ENCODE measurements around the gene MEIS2. TPM values are rescaled to one million over a fixed set of nuclear protein-coding genes. Genes with fewer than 3 reads are reported as not detected.

The MEIS2 gene
- total and polyA plus RNA-seq, 2 experiments from 2014 or later: 0.27 TPM; not detected in 1

DNA sequence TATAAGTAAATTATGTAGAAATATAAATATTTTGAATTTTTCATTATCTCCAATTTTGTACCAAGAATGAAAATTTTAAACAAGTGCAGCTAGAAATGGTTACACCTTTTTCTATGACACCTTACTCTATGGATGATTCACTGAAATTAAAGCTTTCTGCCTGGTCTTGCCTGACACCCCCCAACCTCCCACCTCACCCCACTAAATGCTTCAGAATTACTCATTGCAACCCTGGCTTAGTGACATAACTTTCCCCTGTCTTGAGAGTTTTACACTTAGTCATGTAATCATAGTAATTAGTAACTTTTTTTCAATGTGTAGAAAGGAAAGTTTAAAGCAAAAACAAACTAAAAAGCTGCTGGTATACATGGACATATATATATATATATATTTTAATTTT lies 42.0 kb upstream of the MEIS2 start (continued):
- TF ChIP-seq, protein P1, sequence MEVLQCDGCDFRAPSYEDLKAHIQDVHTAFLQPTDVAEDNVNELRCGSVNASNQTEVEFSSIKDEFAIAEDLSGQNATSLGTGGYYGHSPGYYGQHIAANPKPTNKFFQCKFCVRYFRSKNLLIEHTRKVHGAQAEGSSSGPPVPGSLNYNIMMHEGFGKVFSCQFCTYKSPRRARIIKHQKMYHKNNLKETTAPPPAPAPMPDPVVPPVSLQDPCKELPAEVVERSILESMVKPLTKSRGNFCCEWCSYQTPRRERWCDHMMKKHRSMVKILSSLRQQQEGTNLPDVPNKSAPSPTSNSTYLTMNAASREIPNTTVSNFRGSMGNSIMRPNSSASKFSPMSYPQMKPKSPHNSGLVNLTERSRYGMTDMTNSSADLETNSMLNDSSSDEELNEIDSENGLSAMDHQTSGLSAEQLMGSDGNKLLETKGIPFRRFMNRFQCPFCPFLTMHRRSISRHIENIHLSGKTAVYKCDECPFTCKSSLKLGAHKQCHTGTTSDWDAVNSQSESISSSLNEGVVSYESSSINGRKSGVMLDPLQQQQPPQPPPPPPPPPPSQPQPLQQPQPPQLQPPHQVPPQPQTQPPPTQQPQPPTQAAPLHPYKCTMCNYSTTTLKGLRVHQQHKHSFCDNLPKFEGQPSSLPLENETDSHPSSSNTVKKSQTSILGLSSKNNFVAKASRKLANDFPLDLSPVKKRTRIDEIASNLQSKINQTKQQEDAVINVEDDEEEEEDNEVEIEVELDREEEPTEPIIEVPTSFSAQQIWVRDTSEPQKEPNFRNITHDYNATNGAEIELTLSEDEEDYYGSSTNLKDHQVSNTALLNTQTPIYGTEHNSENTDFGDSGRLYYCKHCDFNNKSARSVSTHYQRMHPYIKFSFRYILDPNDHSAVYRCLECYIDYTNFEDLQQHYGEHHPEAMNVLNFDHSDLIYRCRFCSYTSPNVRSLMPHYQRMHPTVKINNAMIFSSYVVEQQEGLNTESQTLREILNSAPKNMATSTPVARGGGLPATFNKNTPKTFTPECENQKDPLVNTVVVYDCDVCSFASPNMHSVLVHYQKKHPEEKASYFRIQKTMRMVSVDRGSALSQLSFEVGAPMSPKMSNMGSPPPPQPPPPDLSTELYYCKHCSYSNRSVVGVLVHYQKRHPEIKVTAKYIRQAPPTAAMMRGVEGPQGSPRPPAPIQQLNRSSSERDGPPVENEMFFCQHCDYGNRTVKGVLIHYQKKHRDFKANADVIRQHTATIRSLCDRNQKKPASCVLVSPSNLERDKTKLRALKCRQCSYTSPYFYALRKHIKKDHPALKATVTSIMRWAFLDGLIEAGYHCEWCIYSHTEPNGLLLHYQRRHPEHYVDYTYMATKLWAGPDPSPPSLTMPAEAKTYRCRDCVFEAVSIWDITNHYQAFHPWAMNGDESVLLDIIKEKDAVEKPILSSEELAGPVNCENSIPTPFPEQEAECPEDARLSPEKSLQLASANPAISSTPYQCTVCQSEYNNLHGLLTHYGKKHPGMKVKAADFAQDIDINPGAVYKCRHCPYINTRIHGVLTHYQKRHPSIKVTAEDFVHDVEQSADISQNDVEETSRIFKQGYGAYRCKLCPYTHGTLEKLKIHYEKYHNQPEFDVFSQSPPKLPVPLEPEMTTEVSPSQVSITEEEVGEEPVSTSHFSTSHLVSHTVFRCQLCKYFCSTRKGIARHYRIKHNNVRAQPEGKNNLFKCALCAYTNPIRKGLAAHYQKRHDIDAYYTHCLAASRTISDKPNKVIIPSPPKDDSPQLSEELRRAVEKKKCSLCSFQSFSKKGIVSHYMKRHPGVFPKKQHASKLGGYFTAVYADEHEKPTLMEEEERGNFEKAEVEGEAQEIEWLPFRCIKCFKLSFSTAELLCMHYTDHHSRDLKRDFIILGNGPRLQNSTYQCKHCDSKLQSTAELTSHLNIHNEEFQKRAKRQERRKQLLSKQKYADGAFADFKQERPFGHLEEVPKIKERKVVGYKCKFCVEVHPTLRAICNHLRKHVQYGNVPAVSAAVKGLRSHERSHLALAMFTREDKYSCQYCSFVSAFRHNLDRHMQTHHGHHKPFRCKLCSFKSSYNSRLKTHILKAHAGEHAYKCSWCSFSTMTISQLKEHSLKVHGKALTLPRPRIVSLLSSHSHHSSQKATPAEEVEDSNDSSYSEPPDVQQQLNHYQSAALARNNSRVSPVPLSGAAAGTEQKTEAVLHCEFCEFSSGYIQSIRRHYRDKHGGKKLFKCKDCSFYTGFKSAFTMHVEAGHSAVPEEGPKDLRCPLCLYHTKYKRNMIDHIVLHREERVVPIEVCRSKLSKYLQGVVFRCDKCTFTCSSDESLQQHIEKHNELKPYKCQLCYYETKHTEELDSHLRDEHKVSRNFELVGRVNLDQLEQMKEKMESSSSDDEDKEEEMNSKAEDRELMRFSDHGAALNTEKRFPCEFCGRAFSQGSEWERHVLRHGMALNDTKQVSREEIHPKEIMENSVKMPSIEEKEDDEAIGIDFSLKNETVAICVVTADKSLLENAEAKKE (CRISPR knock-in tag; IDR thresholded peaks at IDR 0.05): no peak
- TF ChIP-seq EZH2 (IDR thresholded peaks at IDR 0.05; ENCODE audit: low read depth, unreplicated experiment) (no peak), CREB1 (CRISPR knock-in tag; IDR thresholded peaks at IDR 0.05; ENCODE audit: low read depth) (no peak), STAT1 (IDR thresholded peaks at IDR 0.05; ENCODE audit: unreplicated experiment) (no peak)
- TF ChIP-seq, protein P2, sequence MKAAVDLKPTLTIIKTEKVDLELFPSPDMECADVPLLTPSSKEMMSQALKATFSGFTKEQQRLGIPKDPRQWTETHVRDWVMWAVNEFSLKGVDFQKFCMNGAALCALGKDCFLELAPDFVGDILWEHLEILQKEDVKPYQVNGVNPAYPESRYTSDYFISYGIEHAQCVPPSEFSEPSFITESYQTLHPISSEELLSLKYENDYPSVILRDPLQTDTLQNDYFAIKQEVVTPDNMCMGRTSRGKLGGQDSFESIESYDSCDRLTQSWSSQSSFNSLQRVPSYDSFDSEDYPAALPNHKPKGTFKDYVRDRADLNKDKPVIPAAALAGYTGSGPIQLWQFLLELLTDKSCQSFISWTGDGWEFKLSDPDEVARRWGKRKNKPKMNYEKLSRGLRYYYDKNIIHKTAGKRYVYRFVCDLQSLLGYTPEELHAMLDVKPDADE (IDR thresholded peaks at IDR 0.05): no peak

DNA sequence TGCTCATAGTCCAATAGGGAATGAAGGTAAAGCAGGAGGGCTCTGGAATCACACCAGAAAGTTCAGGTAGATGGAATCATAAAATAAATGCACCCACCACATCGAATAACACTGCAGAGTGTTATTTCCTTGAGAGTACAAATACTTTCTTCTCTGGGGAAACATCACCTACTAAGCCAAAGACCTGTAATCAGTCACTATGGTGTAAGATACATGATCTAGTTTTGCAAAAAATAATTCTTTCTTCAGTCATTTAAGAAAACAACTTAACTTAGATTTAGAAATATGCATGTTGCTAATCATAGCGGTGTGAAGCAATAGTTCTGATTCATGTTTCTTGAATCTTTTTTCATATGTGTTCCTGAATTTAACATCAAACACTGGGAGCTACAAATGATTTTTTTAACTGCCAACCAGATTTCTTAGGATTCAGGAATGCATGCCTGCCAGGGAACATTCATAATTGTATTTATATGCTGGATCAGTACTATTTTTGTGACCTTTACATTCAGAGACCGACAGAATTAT lies 40.2 kb upstream of the MEIS2 start:
- no peak overlapping the region for H3K4me3 Mint-ChIP-seq
- no peak overlapping the region for H3K27ac ChIP-seq (ENCODE audit: low read depth)
- 0 out of 2 replicates have a peak, but pooled peaks cover 6% of the 10 kb centered on the region for H3K4me1 ChIP-seq (ENCODE audit: insufficient read depth)
- TF ChIP-seq, protein P2 (IDR thresholded peaks at IDR 0.05): no peak
- TF ChIP-seq, protein P3, sequence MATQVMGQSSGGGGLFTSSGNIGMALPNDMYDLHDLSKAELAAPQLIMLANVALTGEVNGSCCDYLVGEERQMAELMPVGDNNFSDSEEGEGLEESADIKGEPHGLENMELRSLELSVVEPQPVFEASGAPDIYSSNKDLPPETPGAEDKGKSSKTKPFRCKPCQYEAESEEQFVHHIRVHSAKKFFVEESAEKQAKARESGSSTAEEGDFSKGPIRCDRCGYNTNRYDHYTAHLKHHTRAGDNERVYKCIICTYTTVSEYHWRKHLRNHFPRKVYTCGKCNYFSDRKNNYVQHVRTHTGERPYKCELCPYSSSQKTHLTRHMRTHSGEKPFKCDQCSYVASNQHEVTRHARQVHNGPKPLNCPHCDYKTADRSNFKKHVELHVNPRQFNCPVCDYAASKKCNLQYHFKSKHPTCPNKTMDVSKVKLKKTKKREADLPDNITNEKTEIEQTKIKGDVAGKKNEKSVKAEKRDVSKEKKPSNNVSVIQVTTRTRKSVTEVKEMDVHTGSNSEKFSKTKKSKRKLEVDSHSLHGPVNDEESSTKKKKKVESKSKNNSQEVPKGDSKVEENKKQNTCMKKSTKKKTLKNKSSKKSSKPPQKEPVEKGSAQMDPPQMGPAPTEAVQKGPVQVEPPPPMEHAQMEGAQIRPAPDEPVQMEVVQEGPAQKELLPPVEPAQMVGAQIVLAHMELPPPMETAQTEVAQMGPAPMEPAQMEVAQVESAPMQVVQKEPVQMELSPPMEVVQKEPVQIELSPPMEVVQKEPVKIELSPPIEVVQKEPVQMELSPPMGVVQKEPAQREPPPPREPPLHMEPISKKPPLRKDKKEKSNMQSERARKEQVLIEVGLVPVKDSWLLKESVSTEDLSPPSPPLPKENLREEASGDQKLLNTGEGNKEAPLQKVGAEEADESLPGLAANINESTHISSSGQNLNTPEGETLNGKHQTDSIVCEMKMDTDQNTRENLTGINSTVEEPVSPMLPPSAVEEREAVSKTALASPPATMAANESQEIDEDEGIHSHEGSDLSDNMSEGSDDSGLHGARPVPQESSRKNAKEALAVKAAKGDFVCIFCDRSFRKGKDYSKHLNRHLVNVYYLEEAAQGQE (IDR thresholded peaks at IDR 0.05; ENCODE audit: unreplicated experiment): no peak
- TF ChIP-seq JUNB (IDR thresholded peaks at IDR 0.05; ENCODE audit: unreplicated experiment) (no peak), ZNF114 (CRISPR knock-in tag; IDR thresholded peaks at IDR 0.05) (no peak), NANOG (IDR thresholded peaks at IDR 0.05; ENCODE audit: borderline replicate concordance) (no peak), EZH2 (IDR thresholded peaks at IDR 0.05; ENCODE audit: low read depth, unreplicated experiment) (no peak), EZH2phosphoT487 (IDR thresholded peaks at IDR 0.05; ENCODE audit: unreplicated experiment) (no peak), STAT1 (IDR thresholded peaks at IDR 0.05; ENCODE audit: unreplicated experiment) (no peak)
- TF ChIP-seq, protein P4, sequence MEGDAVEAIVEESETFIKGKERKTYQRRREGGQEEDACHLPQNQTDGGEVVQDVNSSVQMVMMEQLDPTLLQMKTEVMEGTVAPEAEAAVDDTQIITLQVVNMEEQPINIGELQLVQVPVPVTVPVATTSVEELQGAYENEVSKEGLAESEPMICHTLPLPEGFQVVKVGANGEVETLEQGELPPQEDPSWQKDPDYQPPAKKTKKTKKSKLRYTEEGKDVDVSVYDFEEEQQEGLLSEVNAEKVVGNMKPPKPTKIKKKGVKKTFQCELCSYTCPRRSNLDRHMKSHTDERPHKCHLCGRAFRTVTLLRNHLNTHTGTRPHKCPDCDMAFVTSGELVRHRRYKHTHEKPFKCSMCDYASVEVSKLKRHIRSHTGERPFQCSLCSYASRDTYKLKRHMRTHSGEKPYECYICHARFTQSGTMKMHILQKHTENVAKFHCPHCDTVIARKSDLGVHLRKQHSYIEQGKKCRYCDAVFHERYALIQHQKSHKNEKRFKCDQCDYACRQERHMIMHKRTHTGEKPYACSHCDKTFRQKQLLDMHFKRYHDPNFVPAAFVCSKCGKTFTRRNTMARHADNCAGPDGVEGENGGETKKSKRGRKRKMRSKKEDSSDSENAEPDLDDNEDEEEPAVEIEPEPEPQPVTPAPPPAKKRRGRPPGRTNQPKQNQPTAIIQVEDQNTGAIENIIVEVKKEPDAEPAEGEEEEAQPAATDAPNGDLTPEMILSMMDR (conservative IDR thresholded peaks at IDR 0.05; ENCODE audit: low read depth in 2 of 2): no peak

More for the DNA sequence above, 40.2 kb upstream of the MEIS2 start:
- H3K9me3 Mint-ChIP-seq: no peaks in the 10 kb centered on the region
- Histone ChIP-seq H4K20me1 (replicated peaks; ENCODE audit: insufficient read depth) (no peaks in the 10 kb centered on the region), H3K27me3 (ENCODE audit: insufficient read depth) (no peaks in the 10 kb centered on the region), H2AFZ (no peak overlapping the region; the same call in 1 of the 2 replicates), H3K4me2 (no peak overlapping the region), H3K36me3 (ENCODE audit: insufficient read depth) (no peaks in the 10 kb centered on the region), H3K79me2 (replicated peaks; ENCODE audit: insufficient read depth) (no peaks in the 10 kb centered on the region), H3K9me2 (ENCODE audit: insufficient read depth) (no peaks in the 10 kb centered on the region), H3F3A (replicated peaks; ENCODE audit: low read depth) (no peaks in the 10 kb centered on the region), H3K4me3 (no peak overlapping the region)
- peaks cover 5% of the 10 kb centered on the region for H3K4me1 Mint-ChIP-seq
- H3K36me3 Mint-ChIP-seq (ENCODE audit: low read depth): no peaks in the 10 kb centered on the region
- H3K27ac Mint-ChIP-seq: no peak overlapping the region
- DNase-seq (ENCODE audit: low spot score): no peak
- no peaks in the 10 kb centered on the region for H3K27me3 Mint-ChIP-seq (ENCODE audit: insufficient read depth, low read depth, poor library complexity)
- no peak for ATAC-seq
